Mononuclear cell (primary cell): ENCODE data around the gene REEP6. TPM values are rescaled to one million over a fixed set of nuclear protein-coding genes. Genes with fewer than 3 reads are reported as not detected.

Experiments
- H3K27me3 ChIP-seq: 2 replicates; pipeline ENCODE4 v1.6.0; 2011; ENCODE audit warnings: low read length, control low read depth; ENCODE audit not compliant: insufficient read depth
- H3K4me1 ChIP-seq: 2 replicates; pipeline ENCODE4 v1.5.1; 2011; ENCODE audit warnings: mild to moderate bottlenecking, low read length, control low read depth; ENCODE audit not compliant: insufficient read depth
- H3K4me3 ChIP-seq: 2 replicates; pipeline ENCODE4 v1.5.1; 2011; ENCODE audit warnings: mild to moderate bottlenecking, low read length, moderate library complexity
- H3K9me3 ChIP-seq: 2 replicates; pipeline ENCODE4 v1.5.1; 2011; ENCODE audit warnings: low read depth, mild to moderate bottlenecking, control low read depth, low read length
- total RNA-seq: library from RNA; depleted of rRNA; stranded (reverse); fragments of >200 nt; gene quantifications from one replicate; pipeline ENCODE4 v1.2.3, GENCODE V29; 2012

REEP6 gene
- total RNA-seq, 1 donor, result 2.1 TPM

GRCh38 chr19:1453525-1454364, 37.2 kb upstream of the REEP6 start:
- peaks cover 73% of the 10 kb centered on the region for H3K27me3 ChIP-seq

GRCh38 chr19:1455002-1455335, 36.0 kb upstream of the REEP6 start:
- H3K9me3 ChIP-seq, result no peaks in the 10 kb centered on the region
- H3K27me3 ChIP-seq, result peaks cover 61% of the 10 kb centered on the region
- no peak overlapping the region for H3K4me3 ChIP-seq
- H3K4me1 ChIP-seq, result peaks cover 16% of the 10 kb centered on the region

More at GRCh38 chr19:1453525-1454364, 37.2 kb upstream of the REEP6 start:
- Histone ChIP-seq H3K4me3 (no peak overlapping the region), H3K4me1 (peaks cover 20% of the 10 kb centered on the region), H3K9me3 (no peaks in the 10 kb centered on the region)

GRCh38 chr19:1455336-1456120, 35.5 kb upstream of the REEP6 start:
- H3K9me3 ChIP-seq, result no peaks in the 10 kb centered on the region
- H3K4me3 ChIP-seq, result no peak overlapping the region
- H3K27me3 ChIP-seq, result peaks cover 56% of the 10 kb centered on the region
- H3K4me1 ChIP-seq, result peaks cover 10% of the 10 kb centered on the region

- Histone ChIP-seq H3K4me1 (peaks cover 10% of the 10 kb centered on the region), H3K27me3 (peaks cover 49% of the 10 kb centered on the region), H3K9me3 (no peaks in the 10 kb centered on the region), H3K4me3 (no peak overlapping the region)
These were observed 34.7 kb upstream of the REEP6 start for GRCh38 chr19:1456121-1456900.

GRCh38 chr19:1457031-1457739, 33.8 kb upstream of the REEP6 start:
- Histone ChIP-seq H3K9me3 (no peaks in the 10 kb centered on the region), H3K27me3 (peaks cover 43% of the 10 kb centered on the region), H3K4me1 (peaks cover 10% of the 10 kb centered on the region), H3K4me3 (no peak overlapping the region)

- Histone ChIP-seq H3K27me3 (peaks cover 38% of the 10 kb centered on the region), H3K4me3 (no peak overlapping the region), H3K4me1 (peaks cover 10% of the 10 kb centered on the region), H3K9me3 (no peaks in the 10 kb centered on the region)
These were observed 33.1 kb upstream of the REEP6 start for GRCh38 chr19:1457892-1458291.

- H3K9me3 ChIP-seq, result no peaks in the 10 kb centered on the region
- H3K4me3 ChIP-seq, result no peak overlapping the region
- H3K27me3 ChIP-seq, result peaks cover 29% of the 10 kb centered on the region
- peaks cover 10% of the 10 kb centered on the region for H3K4me1 ChIP-seq
These were observed 31.5 kb upstream of the REEP6 start for GRCh38 chr19:1459479-1459878.

GRCh38 chr19:1460033-1460995, 30.7 kb upstream of the REEP6 start:
- no peaks in the 10 kb centered on the region for H3K9me3 ChIP-seq
- H3K4me3 ChIP-seq, result no peak overlapping the region
- H3K27me3 ChIP-seq, result peaks cover 29% of the 10 kb centered on the region
- H3K4me1 ChIP-seq, result peaks cover 8% of the 10 kb centered on the region

- Histone ChIP-seq H3K27me3 (peaks cover 29% of the 10 kb centered on the region), H3K4me3 (no peak overlapping the region), H3K9me3 (no peaks in the 10 kb centered on the region), H3K4me1 (peaks cover 15% of the 10 kb centered on the region)
These were observed 29.1 kb upstream of the REEP6 start for GRCh38 chr19:1461862-1462261.

GRCh38 chr19:1465191-1466016, 25.6 kb upstream of the REEP6 start:
- H3K4me3 ChIP-seq, result no peak overlapping the region
- H3K9me3 ChIP-seq, result no peaks in the 10 kb centered on the region
- peaks cover 43% of the 10 kb centered on the region for H3K4me1 ChIP-seq
- H3K27me3 ChIP-seq, result peaks cover 28% of the 10 kb centered on the region

GRCh38 chr19:1466018-1466460, 24.9 kb upstream of the REEP6 start:
- Histone ChIP-seq H3K9me3 (no peaks in the 10 kb centered on the region), H3K4me1 (peaks cover 50% of the 10 kb centered on the region), H3K4me3 (no peak overlapping the region), H3K27me3 (peaks cover 31% of the 10 kb centered on the region)

- peaks cover 37% of the 10 kb centered on the region for H3K27me3 ChIP-seq
- peaks cover 56% of the 10 kb centered on the region for H3K4me1 ChIP-seq
These were observed 24.3 kb upstream of the REEP6 start for GRCh38 chr19:1466461-1467214.

More at GRCh38 chr19:1466461-1467214, 24.3 kb upstream of the REEP6 start:
- no peak overlapping the region for H3K4me3 ChIP-seq
- H3K9me3 ChIP-seq, result no peaks in the 10 kb centered on the region
